Tibial nerve (tissue), 4 donors: ENCODE measurements around the gene BACE1. TPM values are rescaled to one million over a fixed set of nuclear protein-coding genes. Genes with fewer than 3 reads are reported as not detected.
A peak's percentile ranks its signal among the peaks of the same experiment; 100 is the strongest.
"Not testable (repeated sequence)": the region's sequence is repeated elsewhere in the genome, so short reads cannot be mapped to it uniquely, and the experiment has no call there.

Experiments
- DNase-seq, 2 donors: peaks; one replicate each; pipeline ENCODE4 v3.0.0-alpha.2; 2019; ENCODE audit warnings: low spot score in 2 of 2
- H3K27ac ChIP-seq, 4 donors: fragments of 200-600 bp; sonication (generic) in 3 of 4; one replicate each; pipeline ENCODE4 v1.5.1; 2017 to 2019; ENCODE audit warnings: mild to moderate bottlenecking in 1 of 4
- H3K27me3 ChIP-seq, 2 donors: fragments of 200-600 bp; sonication (generic) in 1 of 2; one replicate each; pipeline versions ENCODE4 v1.5.1 to v1.6.0; 2017 to 2019
- H3K36me3 ChIP-seq, 3 donors: fragments of 200-600 bp; sonication (generic); one replicate each; pipeline ENCODE4 v1.5.1; 2018 to 2019
- H3K4me1 ChIP-seq, 4 donors: fragments of 200-600 bp; sonication (generic) in 3 of 4; one replicate each; pipeline ENCODE4 v1.5.1; 2017 to 2019
- H3K4me3 ChIP-seq, 4 donors: fragments of 200-600 bp; sonication (generic) in 3 of 4; one replicate each; pipeline ENCODE4 v1.5.1; 2017 to 2019; ENCODE audit warnings: mild to moderate bottlenecking in 1 of 4, moderate library complexity in 1 of 4
- H3K9me3 ChIP-seq, 4 donors: fragments of 200-600 bp; sonication (generic) in 3 of 4; one replicate each; pipeline ENCODE4 v1.5.1; 2017 to 2019
- CTCF ChIP-seq, 5 experiments: fragments of 200-600 bp in 3 of 5; fragments of 450-650 bp in 2 of 5; sonication (generic) in 3 of 5; IDR thresholded peaks; one replicate each; pipeline ENCODE4 v1.5.1; 2016 to 2019; ENCODE audit warnings: antibody characterized with exemption in 5 of 5, mild to moderate bottlenecking in 3 of 5, moderate library complexity in 2 of 5
- EP300 ChIP-seq, 2 donors: sonication (generic); formaldehyde crosslinking; IDR thresholded peaks; one replicate each; pipeline ENCODE4 v1.6.1; 2017; ENCODE audit warnings: antibody characterized with exemption in 2 of 2, mild to moderate bottlenecking in 1 of 2
- POLR2A ChIP-seq, 2 donors: fragments of 450-650 bp; IDR thresholded peaks; one replicate each; pipeline ENCODE4 v1.6.1; 2017; ENCODE audit warnings: antibody characterized with exemption in 2 of 2, mild to moderate bottlenecking in 2 of 2, moderate library complexity in 2 of 2
- WGBS, 2 donors: methylation state at CpG; one replicate each; pipeline ENCODE4 v1.1.5; 2018; 5-methylcytosine and 5-hydroxymethylcytosine counted together
- total RNA-seq, 4 donors: library from RNA; depleted of rRNA; stranded (reverse); fragments of >200 nt; gene quantifications; one replicate each; pipeline ENCODE4 v1.1.0, GENCODE V29; 2016

The BACE1 gene
- total RNA-seq, 4 donors from 2014 or later = 23.2 to 35.1 (median 26.0) TPM

DNA sequence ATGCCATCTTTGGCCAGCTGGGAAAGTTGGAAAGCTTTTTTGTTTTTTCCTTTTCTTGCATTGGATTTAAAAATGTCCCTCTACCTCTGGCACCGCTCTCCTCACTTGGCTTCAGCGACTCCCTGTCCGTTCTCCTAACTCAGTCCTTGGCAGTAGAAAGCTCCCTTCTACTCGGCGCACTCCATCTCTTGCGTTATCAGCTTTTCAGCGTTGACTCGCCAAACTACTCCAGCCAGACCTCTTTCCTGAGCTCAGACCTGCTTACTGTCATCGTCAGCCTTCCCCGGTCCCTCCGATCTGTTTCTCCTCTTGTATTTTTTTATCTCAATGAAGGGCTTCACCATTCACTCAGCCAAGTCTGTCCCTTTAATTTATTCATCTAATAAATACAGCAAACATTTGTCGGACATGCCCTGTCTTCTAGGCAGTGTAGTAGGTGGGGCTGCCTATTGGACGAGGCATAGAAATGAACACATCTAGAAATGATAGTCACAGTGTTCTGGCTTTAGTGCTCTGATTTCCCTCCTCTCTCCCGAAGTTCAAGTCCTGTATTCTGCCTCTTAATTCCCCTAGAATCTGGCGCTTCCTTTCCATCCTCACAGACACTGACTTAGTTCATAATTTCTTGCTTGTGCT is 12.4 kb upstream of the BACE1 start:
- no peaks in the 10 kb centered on the region for H3K9me3 ChIP-seq
- H3K27me3 ChIP-seq = no peaks in the 10 kb centered on the region
- no peak for TF ChIP-seq EP300 (IDR thresholded peaks at IDR 0.05)
- peak overlapping the region; percentile 71 to 95 (median 86) for H3K27ac ChIP-seq
- WGBS, 2 donors = 5 to 6% methylated on average over 15 of the region's 15 CpGs
- no peaks in the 10 kb centered on the region for H3K36me3 ChIP-seq
- H3K4me3 ChIP-seq = peak overlapping the region; percentile 55 to 92 (median 72)
- DNase-seq = no peak
- peaks cover 0 to 30% (median 11%) of the 10 kb centered on the region in 4 donors for H3K4me1 ChIP-seq

DNA sequence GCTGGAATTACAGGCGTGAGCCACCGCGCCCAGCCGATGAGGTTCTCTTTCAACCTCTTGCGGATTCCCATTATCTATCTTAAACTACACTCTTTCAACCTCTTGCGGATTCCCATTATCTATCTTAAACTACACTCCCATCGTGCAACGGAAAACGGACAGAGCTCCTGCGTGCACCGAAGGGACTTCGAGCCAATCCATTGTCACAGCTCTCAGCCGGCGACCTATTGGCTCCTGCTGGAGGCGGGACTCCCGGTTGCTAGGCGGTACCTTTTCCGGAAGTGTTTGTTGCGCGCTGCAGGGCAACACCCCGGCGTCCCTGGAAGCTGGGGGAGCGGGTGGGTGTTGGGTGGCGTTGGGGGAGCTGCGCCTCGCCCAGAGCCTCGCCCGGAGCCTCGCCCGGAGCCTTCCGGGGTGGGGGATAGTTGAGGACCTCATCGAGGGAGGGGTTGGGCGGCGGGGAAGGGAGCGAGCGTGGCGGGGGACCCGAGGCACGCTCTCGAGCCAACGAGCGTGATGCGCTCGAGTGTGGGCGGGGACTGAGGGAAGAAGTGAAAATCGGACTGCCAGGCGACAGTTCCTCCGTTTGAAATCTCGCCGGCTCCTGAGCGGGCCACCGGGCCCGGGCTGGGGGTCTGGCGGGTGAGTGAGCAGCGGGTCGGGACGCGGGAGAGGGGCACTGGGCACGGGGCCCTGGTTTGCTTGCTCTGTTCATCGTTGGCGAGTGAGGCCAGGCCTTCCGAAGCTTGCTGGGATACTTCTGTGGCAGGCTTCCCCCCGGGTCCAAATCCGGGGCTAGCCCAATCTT is 11.7 kb upstream of the BACE1 start, which contains the start of gene CEP164:
TSS of gene CEP164 (plus strand) at position 288 of the 808 bp plus-strand sequence. CDS start 10,733 bp downstream, outside the sequence.
- Histone ChIP-seq H3K36me3 (no peaks in the 10 kb centered on the region), H3K4me3 (peak within 1 kb of the TSS; percentile 55 to 92 (median 72)), H3K27me3 (no peaks in the 10 kb centered on the region), H3K4me1 (peaks cover 0 to 30% (median 11%) of the 10 kb centered on the region in 4 donors), H3K9me3 (no peaks in the 10 kb centered on the region), H3K27ac (peak within 1 kb of the TSS; percentile 71 to 95 (median 86))
- peak; percentile 89 to 94 for DNase-seq
- 0 to 1% methylated on average over 64 of the region's 64 CpGs for WGBS, 2 donors
- peak; percentile 49 to 57 for TF ChIP-seq POLR2A (IDR thresholded peaks at IDR 0.05)
- TF ChIP-seq EP300 (IDR thresholded peaks at IDR 0.05) = peak; percentile 19 to 78
- TF ChIP-seq CTCF (IDR thresholded peaks at IDR 0.05) = no peak

DNA sequence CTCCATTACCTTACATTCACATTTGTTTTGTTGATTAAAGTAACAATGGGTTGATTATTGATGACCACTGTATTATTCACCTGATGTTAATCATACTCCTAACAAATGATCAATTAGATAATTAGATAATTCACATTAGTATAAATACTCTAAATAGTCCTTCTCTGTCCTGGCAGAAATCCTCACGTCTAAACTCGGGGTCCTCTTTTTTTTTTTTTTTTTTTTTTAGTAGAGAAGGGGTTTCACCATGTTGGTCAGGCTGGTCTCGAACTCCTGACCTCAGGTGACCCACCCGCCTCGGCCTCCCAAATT is 11.2 kb upstream of the BACE1 start:
- peak overlapping the region; percentile 55 to 92 (median 72) for H3K4me3 ChIP-seq
- not testable (repeated sequence) for H3K36me3 ChIP-seq, DNase-seq, H3K9me3 ChIP-seq, H3K27me3 ChIP-seq
- H3K27ac ChIP-seq = peak overlapping the region in 2 of 4 donors; percentile 94 to 95
- WGBS, 2 donors = 9 to 11% methylated on average over 5 of the region's 5 CpGs
- peaks cover 0 to 30% (median 11%) of the 10 kb centered on the region in 4 donors for H3K4me1 ChIP-seq

DNA sequence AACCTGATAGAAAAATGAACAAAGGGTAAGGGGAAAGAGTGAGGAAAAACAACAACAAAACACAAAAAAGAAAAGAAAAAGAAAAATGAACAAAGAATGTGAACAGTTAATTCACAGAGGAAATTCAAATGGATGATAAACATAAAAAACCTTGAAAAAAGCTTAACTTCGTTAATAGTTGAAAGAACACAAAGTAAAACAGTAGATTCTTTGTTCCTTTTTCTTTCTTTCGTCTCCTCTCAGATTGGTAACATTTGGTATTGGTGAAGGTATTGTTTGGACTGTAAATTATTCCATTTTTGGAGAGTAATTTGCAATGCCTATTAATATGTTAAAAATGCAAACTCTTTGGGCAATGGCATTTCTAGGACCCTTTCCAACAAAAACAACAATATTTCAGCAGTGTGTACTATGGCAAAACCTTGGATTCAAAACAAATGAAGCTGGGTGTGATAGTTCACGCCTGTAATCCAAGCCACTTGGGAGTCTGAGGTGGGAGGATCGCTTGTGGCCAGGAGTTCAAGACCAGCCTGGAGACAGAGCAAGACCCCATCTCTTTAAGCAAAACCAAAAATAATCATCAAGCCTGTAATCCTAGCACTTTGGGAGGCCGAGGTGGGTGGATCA is 3.3 kb upstream of the BACE1 start:
- H3K4me1 ChIP-seq = peaks cover 0 to 31% (median 15%) of the 10 kb centered on the region in 4 donors
- no peak overlapping the region for H3K4me3 ChIP-seq
- 28 to 47% methylated on average over 5 of the region's 5 CpGs for WGBS, 2 donors
- no peaks in the 10 kb centered on the region for H3K27me3 ChIP-seq
- no peaks in the 10 kb centered on the region for H3K9me3 ChIP-seq
- DNase-seq = no peak
- H3K36me3 ChIP-seq = no peaks in the 10 kb centered on the region
- TF ChIP-seq EP300 (IDR thresholded peaks at IDR 0.05) (no peak), POLR2A (IDR thresholded peaks at IDR 0.05) (no peak), CTCF (IDR thresholded peaks at IDR 0.05) (no peak)
- H3K27ac ChIP-seq = no peak overlapping the region

DNA sequence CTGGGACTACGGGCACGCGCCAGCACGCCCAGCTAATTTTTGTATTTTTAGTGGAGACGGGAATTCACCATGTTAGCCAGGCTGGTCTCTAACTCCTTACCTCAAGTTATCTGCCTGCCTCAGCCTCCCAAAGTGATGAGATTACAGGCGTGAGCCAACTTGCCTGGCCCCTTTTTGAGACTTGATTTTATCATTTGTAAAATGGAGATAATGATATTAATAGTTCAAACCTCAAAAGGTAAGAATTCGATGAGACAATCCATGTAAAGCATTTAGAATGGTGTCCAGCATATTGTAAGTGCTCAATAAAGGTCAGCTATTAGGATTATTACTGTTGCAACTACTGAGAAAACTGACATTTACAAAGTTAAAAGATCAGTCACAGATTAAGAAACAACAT is 2.7 kb upstream of the BACE1 start:
- TF ChIP-seq POLR2A (IDR thresholded peaks at IDR 0.05) = no peak
- TF ChIP-seq CTCF (IDR thresholded peaks at IDR 0.05) = no peak
- TF ChIP-seq EP300 (IDR thresholded peaks at IDR 0.05) = no peak

More for the DNA sequence above, 2.7 kb upstream of the BACE1 start:
- Histone ChIP-seq H3K4me3 (no peak overlapping the region), H3K4me1 (peaks cover 0 to 37% (median 16%) of the 10 kb centered on the region in 4 donors), H3K27me3 (no peaks in the 10 kb centered on the region), H3K9me3 (no peaks in the 10 kb centered on the region), H3K27ac (no peak overlapping the region), H3K36me3 (no peaks in the 10 kb centered on the region)
- 86 to 91% methylated on average over 7 of the region's 7 CpGs for WGBS, 2 donors
- no peak for DNase-seq
